Nephron (organoid): ENCODE data around the gene PDP2.

Experiments
- H3K27ac Mint-ChIP-seq, 3 experiments: 2 replicates each; pipeline ENCODE4 v1.8.0; 2020; ENCODE audit warnings: mixed read lengths in 3 of 3, mild to moderate bottlenecking in 2 of 3, moderate library complexity in 1 of 3
- H3K27me3 Mint-ChIP-seq: 2 replicates; pipeline ENCODE4 v1.8.0; 2021; ENCODE audit warnings: low read depth, mild to moderate bottlenecking, moderate library complexity, mixed read lengths
- H3K36me3 Mint-ChIP-seq: 2 replicates; pipeline ENCODE4 v1.8.0; 2020; ENCODE audit warnings: low read depth, mixed read lengths
- H3K4me1 Mint-ChIP-seq: 2 replicates; pipeline ENCODE4 v1.8.0; 2020; ENCODE audit warnings: mixed read lengths
- H3K4me3 Mint-ChIP-seq, 3 experiments: 2 replicates each; pipeline ENCODE4 v1.8.0; 2020; ENCODE audit warnings: mild to moderate bottlenecking in 3 of 3, mixed read lengths in 3 of 3, moderate library complexity in 2 of 3
- H3K9me3 Mint-ChIP-seq: 2 replicates; pipeline ENCODE4 v1.8.0; 2020; ENCODE audit warnings: mixed read lengths
- TF ChIP-seq, protein P1 (sequence below), 3 experiments: fragments of 200-600 bp; sonication (generic); IDR thresholded peaks; one replicate each; pipeline ENCODE4 v1.5.0; 2021; ENCODE audit warnings: antibody characterized with exemption in 3 of 3; ENCODE audit not compliant: unreplicated experiment in 3 of 3

PDP2 gene

GRCh38 chr16:66926171-66926947, 46.0 kb downstream of the PDP2 start:
- H3K36me3 Mint-ChIP-seq = no peaks in the 10 kb centered on the region
- H3K4me1 Mint-ChIP-seq = peaks cover 26% of the 10 kb centered on the region
- H3K9me3 Mint-ChIP-seq = no peaks in the 10 kb centered on the region
- peak overlapping the region; percentile 77 to 85 (median 82) for H3K4me3 Mint-ChIP-seq
- no peak overlapping the region for H3K27ac Mint-ChIP-seq
- TF ChIP-seq, protein P1, sequence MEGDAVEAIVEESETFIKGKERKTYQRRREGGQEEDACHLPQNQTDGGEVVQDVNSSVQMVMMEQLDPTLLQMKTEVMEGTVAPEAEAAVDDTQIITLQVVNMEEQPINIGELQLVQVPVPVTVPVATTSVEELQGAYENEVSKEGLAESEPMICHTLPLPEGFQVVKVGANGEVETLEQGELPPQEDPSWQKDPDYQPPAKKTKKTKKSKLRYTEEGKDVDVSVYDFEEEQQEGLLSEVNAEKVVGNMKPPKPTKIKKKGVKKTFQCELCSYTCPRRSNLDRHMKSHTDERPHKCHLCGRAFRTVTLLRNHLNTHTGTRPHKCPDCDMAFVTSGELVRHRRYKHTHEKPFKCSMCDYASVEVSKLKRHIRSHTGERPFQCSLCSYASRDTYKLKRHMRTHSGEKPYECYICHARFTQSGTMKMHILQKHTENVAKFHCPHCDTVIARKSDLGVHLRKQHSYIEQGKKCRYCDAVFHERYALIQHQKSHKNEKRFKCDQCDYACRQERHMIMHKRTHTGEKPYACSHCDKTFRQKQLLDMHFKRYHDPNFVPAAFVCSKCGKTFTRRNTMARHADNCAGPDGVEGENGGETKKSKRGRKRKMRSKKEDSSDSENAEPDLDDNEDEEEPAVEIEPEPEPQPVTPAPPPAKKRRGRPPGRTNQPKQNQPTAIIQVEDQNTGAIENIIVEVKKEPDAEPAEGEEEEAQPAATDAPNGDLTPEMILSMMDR (IDR thresholded peaks at IDR 0.05; ENCODE audit: unreplicated experiment in 3 of 3) = no peak
- H3K27me3 Mint-ChIP-seq = peaks cover 58% of the 10 kb centered on the region

- no peak overlapping the region for H3K4me3 Mint-ChIP-seq
- peaks cover 4% of the 10 kb centered on the region for H3K36me3 Mint-ChIP-seq
- H3K9me3 Mint-ChIP-seq = no peaks in the 10 kb centered on the region
- peaks cover 24% of the 10 kb centered on the region for H3K4me1 Mint-ChIP-seq
- peaks cover 53% of the 10 kb centered on the region for H3K27me3 Mint-ChIP-seq
- H3K27ac Mint-ChIP-seq = no peak overlapping the region
- TF ChIP-seq, protein P1 (IDR thresholded peaks at IDR 0.05; ENCODE audit: unreplicated experiment in 3 of 3) = no peak
Measured at GRCh38 chr16:66926961-66927436, 46.7 kb downstream of the PDP2 start.

GRCh38 chr16:66927918-66928649, 47.8 kb downstream of the PDP2 start:
- Mint-ChIP-seq H3K27me3 (peaks cover 48% of the 10 kb centered on the region), H3K9me3 (no peaks in the 10 kb centered on the region), H3K36me3 (peaks cover 7% of the 10 kb centered on the region), H3K4me1 (peaks cover 24% of the 10 kb centered on the region), H3K27ac (no peak overlapping the region), H3K4me3 (no peak overlapping the region)
- TF ChIP-seq, protein P1 (IDR thresholded peaks at IDR 0.05; ENCODE audit: unreplicated experiment in 3 of 3) = no peak

DNA sequence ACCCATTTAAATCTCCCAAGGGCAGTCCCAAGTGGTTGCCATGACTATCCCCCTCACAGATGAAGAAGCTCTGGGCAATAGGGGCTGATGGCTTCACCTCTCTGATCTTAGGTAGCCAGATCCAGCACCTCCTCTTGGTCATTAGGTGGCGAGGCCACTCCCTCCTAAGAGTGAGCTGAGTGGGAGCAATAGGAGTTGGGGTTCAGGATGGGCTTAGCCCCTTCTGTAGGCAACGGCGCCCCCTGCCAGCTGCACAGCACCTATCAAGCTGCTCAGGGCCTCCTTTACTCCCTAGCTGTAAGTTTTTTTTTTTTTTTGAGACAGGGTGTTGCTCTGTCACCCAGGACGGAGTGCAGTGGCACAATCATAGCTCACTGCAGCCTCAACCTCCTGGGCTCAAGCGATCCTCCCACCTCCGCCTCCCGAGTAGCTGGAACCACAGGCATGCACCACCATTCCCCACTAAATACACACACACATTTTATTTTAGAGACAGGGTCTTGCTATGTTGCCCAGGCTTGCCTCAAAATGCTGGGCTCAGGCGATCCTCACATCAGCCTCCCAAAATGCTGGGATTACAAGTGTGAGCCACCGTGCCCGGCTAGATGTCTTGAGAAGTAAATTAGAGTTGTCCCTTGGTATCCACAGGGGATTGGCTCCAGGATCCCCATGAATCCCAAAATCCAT, 48.5 kb downstream of the PDP2 start:
- peaks cover 24% of the 10 kb centered on the region for H3K4me1 Mint-ChIP-seq
- no peak overlapping the region for H3K4me3 Mint-ChIP-seq
- H3K36me3 Mint-ChIP-seq = peaks cover 8% of the 10 kb centered on the region
- H3K27ac Mint-ChIP-seq = no peak overlapping the region
- H3K9me3 Mint-ChIP-seq = no peaks in the 10 kb centered on the region
- TF ChIP-seq, protein P1 (IDR thresholded peaks at IDR 0.05; ENCODE audit: unreplicated experiment in 3 of 3) = peak in 2 of 3 experiments; percentile 30 to 36
- H3K27me3 Mint-ChIP-seq = peaks cover 40% of the 10 kb centered on the region

- Mint-ChIP-seq H3K9me3 (no peaks in the 10 kb centered on the region), H3K27ac (no peak overlapping the region), H3K27me3 (peaks cover 29% of the 10 kb centered on the region), H3K4me3 (peak overlapping the region; percentile 23 to 67 (median 26)), H3K4me1 (peaks cover 27% of the 10 kb centered on the region), H3K36me3 (peaks cover 10% of the 10 kb centered on the region)
- TF ChIP-seq, protein P1 (IDR thresholded peaks at IDR 0.05; ENCODE audit: unreplicated experiment in 3 of 3) = no peak
Measured at GRCh38 chr16:66930189-66930588, 49.9 kb downstream of the PDP2 start.
